ENCODE measurements around the gene OR52I1.

- TF ChIP-seq CTCF (IDR thresholded peaks at IDR 0.05; ENCODE audit: insufficient read depth, low read depth, low read length) (no peak), EZH2 (IDR thresholded peaks at IDR 0.05; ENCODE audit: insufficient read depth, low read length) (no peak)
These were observed 25.7 kb downstream of the OR52I1 start for GRCh38 chr11:4619514-4619913.

Measured in astrocyte (in vitro differentiated cells and primary cell).